Measurements from ENCODE around the gene SLC12A8.
"Not testable (repeated sequence)": the region's sequence is repeated elsewhere in the genome, so short reads cannot be mapped to it uniquely, and the experiment has no call there.

Gene SLC12A8

DNA sequence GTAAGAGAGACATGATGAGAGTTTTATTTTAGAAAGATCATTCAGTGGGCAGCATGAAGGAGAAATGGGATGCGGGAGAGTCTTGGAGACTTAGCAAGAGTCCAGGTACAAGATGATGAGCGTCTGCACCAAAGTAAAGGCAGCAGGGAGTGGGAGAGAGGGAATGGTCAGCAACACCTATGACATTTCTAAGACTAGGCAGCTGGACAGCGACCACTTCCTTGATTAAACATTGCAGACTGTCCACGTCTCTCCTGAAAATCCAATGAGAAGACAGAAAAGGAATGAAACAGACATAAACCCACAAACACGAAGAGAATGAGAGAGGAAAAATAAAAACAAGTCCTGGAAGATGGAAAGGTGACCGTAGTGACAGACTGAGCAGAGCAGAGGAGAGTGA lies 110.1 kb downstream of the SLC12A8 start:
- no peak for DNase-seq (ENCODE audit: low read depth)
- no peak for TF ChIP-seq CTCF (IDR thresholded peaks at IDR 0.05; ENCODE audit: low read length, missing control alignments)
- H3K4me3 ChIP-seq (replicated peaks; ENCODE audit: low read depth, low read length), result no peak overlapping the region

- TF ChIP-seq CTCF (IDR thresholded peaks at IDR 0.05; ENCODE audit: low read length, missing control alignments), result no peak
- no peak for DNase-seq (ENCODE audit: low read depth)
- no peak overlapping the region for H3K4me3 ChIP-seq (replicated peaks; ENCODE audit: low read depth, low read length)
Observed at GRCh38 chr3:125098611-125099291, 113.8 kb downstream of the SLC12A8 start.

DNA sequence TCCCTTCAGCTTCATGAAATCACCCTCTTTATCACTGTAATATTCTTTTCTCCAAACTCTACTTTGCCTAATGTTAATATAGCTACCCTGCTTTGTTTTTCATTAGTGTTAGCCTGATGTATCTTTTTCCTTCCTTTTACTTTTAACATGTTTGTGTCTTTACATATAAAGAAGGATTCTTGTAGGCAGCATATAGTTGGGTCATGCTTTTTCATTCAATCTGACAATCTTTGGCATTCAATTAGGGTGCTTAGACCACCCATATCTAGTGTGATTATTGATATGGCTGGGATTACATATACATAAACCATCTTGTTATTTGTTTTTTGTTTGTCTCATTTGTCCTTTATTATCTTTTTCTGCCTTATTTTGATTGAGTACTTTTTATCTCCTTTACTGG lies 121.9 kb downstream of the SLC12A8 start:
- no peak for TF ChIP-seq CTCF (IDR thresholded peaks at IDR 0.05; ENCODE audit: low read length, missing control alignments)
- no peak overlapping the region for H3K4me3 ChIP-seq (replicated peaks; ENCODE audit: low read depth, low read length)
- no peak for DNase-seq (ENCODE audit: low read depth)

DNA sequence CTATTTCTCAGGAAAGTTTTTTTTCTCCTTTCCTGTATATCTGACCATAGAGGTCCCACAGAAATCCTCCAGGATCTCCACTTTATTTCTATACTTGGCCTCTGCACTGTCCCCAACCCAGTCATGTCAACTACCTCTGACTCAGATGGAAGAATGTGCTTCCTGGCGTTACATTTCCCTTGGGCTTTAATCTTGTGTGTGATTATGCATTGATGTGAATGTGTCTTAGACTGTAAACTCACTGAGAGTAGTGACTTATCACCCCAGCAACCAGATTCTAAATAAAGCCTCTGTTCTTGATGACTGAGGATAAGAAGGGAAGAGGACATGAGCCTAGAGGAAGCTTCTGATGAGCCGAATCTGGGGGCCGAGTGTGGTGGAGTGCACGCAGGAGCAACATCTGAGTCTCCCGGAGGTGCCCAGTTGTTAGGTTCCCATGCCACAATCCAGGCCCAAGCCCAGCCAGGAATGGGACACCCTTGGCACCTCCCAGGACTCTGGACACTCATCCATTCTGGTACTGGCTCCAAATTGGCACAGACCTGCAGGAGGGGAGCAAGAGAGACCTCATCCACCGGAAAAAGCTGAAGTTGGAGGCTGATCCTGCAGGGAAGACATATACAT lies 124.7 kb downstream of the SLC12A8 start:
- no peak overlapping the region for H3K4me3 ChIP-seq (replicated peaks; ENCODE audit: low read depth, low read length)
- peak; percentile 55 for DNase-seq (ENCODE audit: low read depth)
- no peak for TF ChIP-seq CTCF (IDR thresholded peaks at IDR 0.05; ENCODE audit: low read length, missing control alignments)

DNA sequence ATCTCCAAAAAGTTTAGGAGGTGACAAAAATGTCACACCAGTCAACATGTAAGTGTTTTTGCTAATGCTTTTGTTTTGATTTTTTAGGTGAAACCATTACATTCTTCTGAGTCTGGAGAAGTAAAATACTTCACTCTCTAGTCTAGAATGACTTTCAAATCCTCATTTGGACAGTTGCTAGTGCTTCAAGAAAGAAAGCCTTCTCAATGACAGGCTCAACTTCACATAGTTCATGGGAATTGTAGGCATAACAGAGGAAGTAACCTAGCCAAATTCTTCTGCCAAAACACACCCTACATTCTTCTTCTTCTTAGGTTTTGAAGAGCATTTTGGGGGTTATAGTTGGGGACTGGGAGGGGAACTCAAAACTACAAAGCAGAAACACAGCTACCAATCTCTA lies 127.4 kb downstream of the SLC12A8 start:
- no peak overlapping the region for H3K4me3 ChIP-seq (replicated peaks; ENCODE audit: low read depth, low read length)
- no peak for DNase-seq (ENCODE audit: low read depth)
- TF ChIP-seq CTCF (IDR thresholded peaks at IDR 0.05; ENCODE audit: low read length, missing control alignments), result no peak

- no peak for TF ChIP-seq CTCF (IDR thresholded peaks at IDR 0.05; ENCODE audit: low read length, missing control alignments)
- peak; percentile 31 for DNase-seq (ENCODE audit: low read depth)
Observed at GRCh38 chr3:125083776-125084175, 128.8 kb downstream of the SLC12A8 start.

DNA sequence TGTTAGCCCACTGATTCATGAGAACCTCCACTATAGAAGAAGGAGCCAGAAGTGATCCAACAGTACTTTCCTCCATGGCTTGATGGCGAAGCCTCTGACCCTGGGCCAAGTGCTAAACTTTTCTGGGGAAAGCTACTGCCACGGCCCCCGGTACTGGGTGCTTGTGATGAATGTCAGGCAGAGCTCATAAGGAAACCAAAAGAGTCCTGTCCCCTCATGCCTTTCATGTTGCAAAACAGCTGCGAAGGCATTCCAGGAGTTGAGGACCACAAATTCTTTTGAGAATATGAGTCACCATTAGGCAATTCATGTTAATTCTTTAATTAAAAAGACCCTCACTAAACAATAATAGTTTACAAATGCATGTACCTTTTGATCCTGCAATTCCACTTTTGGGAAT lies 130.2 kb downstream of the SLC12A8 start:
- not testable (repeated sequence) for H3K4me3 ChIP-seq (replicated peaks; ENCODE audit: low read depth, low read length)
- DNase-seq (ENCODE audit: low read depth), result peak; percentile 60

More at GRCh38 chr3:125083776-125084175, 128.8 kb downstream of the SLC12A8 start:
- no peak overlapping the region for H3K4me3 ChIP-seq (replicated peaks; ENCODE audit: low read depth, low read length)
